Measurements from ENCODE around the gene SPACA4.

The SPACA4 gene

GRCh38 chr19:48623556-48624066 lies 17.1 kb downstream of the SPACA4 start:
- DNase-seq, result no peak
- Histone ChIP-seq H3K9me2 (replicated peaks; ENCODE audit: insufficient read depth, low read length) (no peaks in the 10 kb centered on the region), H3K27me3 (replicated peaks; ENCODE audit: insufficient read depth, low read length) (no peaks in the 10 kb centered on the region), H3K4me3 (ENCODE audit: low read length) (peak overlapping the region; percentile 81), H3K9me3 (replicated peaks; ENCODE audit: insufficient read depth, low read length) (no peaks in the 10 kb centered on the region), H3K9ac (ENCODE audit: low read length) (peak overlapping the region; percentile 27; the same call in 1 of the 2 replicates), H3K27ac (ENCODE audit: low read length) (no peak overlapping the region; the same call in 1 of the 2 replicates), H3K4me1 (ENCODE audit: low read length) (peaks cover 11% of the 10 kb centered on the region), H2AFZ (ENCODE audit: low read length) (peak overlapping the region; percentile 84), H4K20me1 (ENCODE audit: insufficient read depth, low read length) (no peaks in the 10 kb centered on the region), H3K79me2 (ENCODE audit: low read length) (peaks cover 28% of the 10 kb centered on the region), H3K4me2 (ENCODE audit: low read depth, low read length) (peak overlapping the region; percentile 79), H3K36me3 (replicated peaks; ENCODE audit: insufficient read depth, low read length) (no peaks in the 10 kb centered on the region), H3F3A (ENCODE audit: insufficient read depth, low read length) (peaks cover 4% of the 10 kb centered on the region; the same call in 1 of the 2 replicates)
- TF ChIP-seq EZH2phosphoT487 (IDR thresholded peaks at IDR 0.05; ENCODE audit: low read length) (no peak), CTCF (IDR thresholded peaks at IDR 0.05; ENCODE audit: low read length) (no peak), EZH2 (optimal IDR thresholded peaks at IDR 0.05; ENCODE audit: low read depth, low read length) (no peak)

GRCh38 chr19:48624067-48624594 lies 17.6 kb downstream of the SPACA4 start:
- H3K27ac ChIP-seq (ENCODE audit: low read length), result peak overlapping the region; percentile 1; the same call in 1 of the 2 replicates
- peak overlapping the region; percentile 60 for H3K9ac ChIP-seq (ENCODE audit: low read length)
- H3F3A ChIP-seq (ENCODE audit: insufficient read depth, low read length), result peaks cover 4% of the 10 kb centered on the region; the same call in 1 of the 2 replicates

GRCh38 chr19:48624791-48625723 lies 18.5 kb downstream of the SPACA4 start:
- no peak overlapping the region for H2AFZ ChIP-seq (ENCODE audit: low read length)
- H3K36me3 ChIP-seq (replicated peaks; ENCODE audit: insufficient read depth, low read length), result no peaks in the 10 kb centered on the region
- peaks cover 17% of the 10 kb centered on the region for H3K79me2 ChIP-seq (ENCODE audit: low read length)
- peak overlapping the region; percentile 81 for H3K4me3 ChIP-seq (ENCODE audit: low read length)
- no peak for DNase-seq
- H4K20me1 ChIP-seq (ENCODE audit: insufficient read depth, low read length), result no peaks in the 10 kb centered on the region
- peak overlapping the region; percentile 60 for H3K9ac ChIP-seq (ENCODE audit: low read length)
- peaks cover 4% of the 10 kb centered on the region; the same call in 1 of the 2 replicates for H3F3A ChIP-seq (ENCODE audit: insufficient read depth, low read length)
- no peak overlapping the region for H3K27ac ChIP-seq (ENCODE audit: low read length)
- no peak for TF ChIP-seq CTCF (IDR thresholded peaks at IDR 0.05; ENCODE audit: low read length)
- TF ChIP-seq EZH2phosphoT487 (IDR thresholded peaks at IDR 0.05; ENCODE audit: low read length), result no peak
- no peak for TF ChIP-seq EZH2 (optimal IDR thresholded peaks at IDR 0.05; ENCODE audit: low read depth, low read length)
- H3K4me1 ChIP-seq (ENCODE audit: low read length), result peaks cover 10% of the 10 kb centered on the region
- H3K9me3 ChIP-seq (replicated peaks; ENCODE audit: insufficient read depth, low read length), result no peaks in the 10 kb centered on the region
- H3K9me2 ChIP-seq (replicated peaks; ENCODE audit: insufficient read depth, low read length), result no peaks in the 10 kb centered on the region
- peak overlapping the region; percentile 79 for H3K4me2 ChIP-seq (ENCODE audit: low read depth, low read length)
- H3K27me3 ChIP-seq (replicated peaks; ENCODE audit: insufficient read depth, low read length), result no peaks in the 10 kb centered on the region

More at GRCh38 chr19:48624067-48624594, 17.6 kb downstream of the SPACA4 start:
- peak overlapping the region; percentile 79 for H3K4me2 ChIP-seq (ENCODE audit: low read depth, low read length)
- TF ChIP-seq EZH2phosphoT487 (IDR thresholded peaks at IDR 0.05; ENCODE audit: low read length), result no peak
- TF ChIP-seq CTCF (IDR thresholded peaks at IDR 0.05; ENCODE audit: low read length), result no peak
- TF ChIP-seq EZH2 (optimal IDR thresholded peaks at IDR 0.05; ENCODE audit: low read depth, low read length), result no peak
- peak overlapping the region; percentile 81 for H3K4me3 ChIP-seq (ENCODE audit: low read length)
- DNase-seq, result peak; percentile 97
- peaks cover 24% of the 10 kb centered on the region for H3K79me2 ChIP-seq (ENCODE audit: low read length)
- H2AFZ ChIP-seq (ENCODE audit: low read length), result peak overlapping the region; percentile 84
- H4K20me1 ChIP-seq (ENCODE audit: insufficient read depth, low read length), result no peaks in the 10 kb centered on the region
- no peaks in the 10 kb centered on the region for H3K27me3 ChIP-seq (replicated peaks; ENCODE audit: insufficient read depth, low read length)
- H3K9me2 ChIP-seq (replicated peaks; ENCODE audit: insufficient read depth, low read length), result no peaks in the 10 kb centered on the region
- no peaks in the 10 kb centered on the region for H3K9me3 ChIP-seq (replicated peaks; ENCODE audit: insufficient read depth, low read length)
- peaks cover 11% of the 10 kb centered on the region for H3K4me1 ChIP-seq (ENCODE audit: low read length)
- no peaks in the 10 kb centered on the region for H3K36me3 ChIP-seq (replicated peaks; ENCODE audit: insufficient read depth, low read length)

All from MM.1S (cell line).